Upper lobe of left lung (tissue), 6 donors: Measurements from ENCODE around the gene S100A8. TPM values are rescaled to one million over a fixed set of nuclear protein-coding genes. Genes with fewer than 3 reads are reported as not detected.

Source experiments
- ATAC-seq, 2 donors: fragments of 200-7000 bp; cut with Tn5 transposase; one replicate each; pipeline ENCODE4 v1.9.1; 2022; ENCODE audit warnings: mild to moderate bottlenecking in 2 of 2, moderate library complexity in 2 of 2; ENCODE audit not compliant: low FRiP score in 2 of 2
- DNase-seq, 2 donors: peaks; one replicate each; pipeline ENCODE4 v3.0.0-alpha.2; 2019 to 2020
- H3K27ac ChIP-seq, 4 donors: fragments of 200-600 bp; sonication (generic); one replicate each; pipeline ENCODE4 v1.5.1; 2016 to 2019
- H3K27me3 ChIP-seq, 4 donors: fragments of 200-600 bp; sonication (generic); one replicate each; pipeline ENCODE4 v1.5.1; 2017 to 2019
- H3K36me3 ChIP-seq, 4 donors: fragments of 200-600 bp; sonication (generic); one replicate each; pipeline ENCODE4 v1.5.1; 2016 to 2019
- H3K4me1 ChIP-seq, 4 donors: fragments of 200-600 bp; sonication (generic); one replicate each; pipeline ENCODE4 v1.5.1; 2018 to 2019
- H3K4me3 ChIP-seq, 4 donors: fragments of 200-600 bp; sonication (generic); one replicate each; pipeline ENCODE4 v1.5.1; 2017 to 2019; ENCODE audit warnings: mild to moderate bottlenecking in 2 of 4, moderate library complexity in 1 of 4
- H3K9me3 ChIP-seq, 4 donors: fragments of 200-600 bp; sonication (generic); one replicate each; pipeline ENCODE4 v1.5.1; 2018 to 2019
- CTCF ChIP-seq, 6 experiments: fragments of 450-650 bp in 4 of 6; fragments of 200-600 bp in 2 of 6; sonication (generic) in 2 of 6; IDR thresholded peaks; one replicate each; pipeline ENCODE4 v1.5.1; 2016 to 2019; ENCODE audit warnings: antibody characterized with exemption in 6 of 6
- EP300 ChIP-seq, 4 donors: sonication (generic); formaldehyde crosslinking; IDR thresholded peaks; one replicate each; pipeline ENCODE4 v1.5.1; 2017; ENCODE audit warnings: antibody characterized with exemption in 4 of 4, control low read depth in 2 of 4
- POLR2A ChIP-seq, 4 donors: fragments of 450-650 bp; IDR thresholded peaks; one replicate each; pipeline ENCODE4 v1.5.1; 2016 to 2017; ENCODE audit warnings: antibody characterized with exemption in 4 of 4, mild to moderate bottlenecking in 2 of 4
- POLR2AphosphoS5 ChIP-seq, 2 donors: sonication (generic); formaldehyde crosslinking; IDR thresholded peaks; one replicate each; pipeline ENCODE4 v1.5.1; 2017; ENCODE audit warnings: antibody characterized with exemption in 2 of 2
- WGBS, 2 donors: methylation state at CpG; one replicate each; pipeline ENCODE4 v1.1.5; 2017 to 2018; 5-methylcytosine and 5-hydroxymethylcytosine counted together
- total RNA-seq, 6 donors: library from RNA; depleted of rRNA in 4 of 6; stranded (reverse); fragments of >200 nt in 4 of 6; gene quantifications; one replicate each; pipeline versions ENCODE4 v1.1.0 to v1.2.1, GENCODE V29; 2016 to 2021
- donor health status: DM: no; HTN: no; CAD: no; lungs with moderate emphysema.
- donor health status: DM: no; HTN: yes; CAD: no; lungs with severe emphysema.

The S100A8 gene
- total RNA-seq, 6 donors from 2014 or later: 49.2 to 842 (median 194) TPM

- Histone ChIP-seq H3K36me3 (no peaks in the 10 kb centered on the region), H3K4me3 (no peak overlapping the region), H3K27ac (peak overlapping the region in 2 of 4 donors; percentile 6 to 70), H3K27me3 (no peaks in the 10 kb centered on the region), H3K9me3 (no peaks in the 10 kb centered on the region), H3K4me1 (peaks cover 0 to 5% (median 0%) of the 10 kb centered on the region in 4 donors)
- no peak for DNase-seq
- WGBS, 2 donors: 46 to 59% methylated on average over 3 of the region's 3 CpGs
- no peak for ATAC-seq
- TF ChIP-seq EP300 (IDR thresholded peaks at IDR 0.05): no peak
- no peak for TF ChIP-seq POLR2AphosphoS5 (IDR thresholded peaks at IDR 0.05)
- TF ChIP-seq CTCF (IDR thresholded peaks at IDR 0.05): no peak
- no peak for TF ChIP-seq POLR2A (IDR thresholded peaks at IDR 0.05)
Observed at GRCh38 chr1:153392258-153392657, 1.4 kb upstream of the S100A8 start.

GRCh38 chr1:153389973-153390879, 647 bp downstream of the S100A8 start:
- DNase-seq (no peak), ATAC-seq (no peak)
- no peaks in the 10 kb centered on the region for H3K27me3 ChIP-seq
- peak overlapping the region in 3 of 4 donors; percentile 20 to 40 (median 23) for H3K4me3 ChIP-seq
- H3K4me1 ChIP-seq: peaks cover 0 to 5% (median 0%) of the 10 kb centered on the region in 4 donors
- no peaks in the 10 kb centered on the region for H3K36me3 ChIP-seq
- H3K9me3 ChIP-seq: no peaks in the 10 kb centered on the region
- TF ChIP-seq POLR2A (IDR thresholded peaks at IDR 0.05): no peak
- TF ChIP-seq POLR2AphosphoS5 (IDR thresholded peaks at IDR 0.05): no peak
- TF ChIP-seq EP300 (IDR thresholded peaks at IDR 0.05): no peak
- no peak for TF ChIP-seq CTCF (IDR thresholded peaks at IDR 0.05)
- 64 to 78% methylated on average over 16 to 17 of the region's 17 CpGs for WGBS, 2 donors
- peak overlapping the region; percentile 73 to 81 (median 80) for H3K27ac ChIP-seq

GRCh38 chr1:153389401-153389800, 1.5 kb downstream of the S100A8 start:
- Histone ChIP-seq H3K4me3 (peak overlapping the region in 2 of 4 donors; percentile 23 to 40), H3K27ac (peak overlapping the region; percentile 21 to 80 (median 76)), H3K27me3 (no peaks in the 10 kb centered on the region), H3K9me3 (no peaks in the 10 kb centered on the region), H3K36me3 (no peaks in the 10 kb centered on the region), H3K4me1 (peaks cover 0 to 5% (median 0%) of the 10 kb centered on the region in 4 donors)
- no peak for TF ChIP-seq CTCF (IDR thresholded peaks at IDR 0.05)
- TF ChIP-seq POLR2AphosphoS5 (IDR thresholded peaks at IDR 0.05): no peak
- TF ChIP-seq POLR2A (IDR thresholded peaks at IDR 0.05): no peak
- WGBS, 2 donors: 90 to 93% methylated on average over 1 of the region's 1 CpG
- no peak for ATAC-seq
- DNase-seq: no peak

- no peaks in the 10 kb centered on the region for H3K27me3 ChIP-seq
- H3K36me3 ChIP-seq: no peaks in the 10 kb centered on the region
- H3K27ac ChIP-seq: peak overlapping the region; percentile 49 to 79 (median 64)
- WGBS, 2 donors: 66 to 84% methylated on average over 4 of the region's 4 CpGs
- no peak for DNase-seq
- no peak for TF ChIP-seq EP300 (IDR thresholded peaks at IDR 0.05)
- TF ChIP-seq POLR2AphosphoS5 (IDR thresholded peaks at IDR 0.05): no peak
- no peak for TF ChIP-seq POLR2A (IDR thresholded peaks at IDR 0.05)
- no peak for TF ChIP-seq CTCF (IDR thresholded peaks at IDR 0.05)
- peaks cover 0 to 5% (median 0%) of the 10 kb centered on the region in 4 donors for H3K4me1 ChIP-seq
- peaks cover 0 to 1% (median 0%) of the 10 kb centered on the region in 4 donors for H3K9me3 ChIP-seq
- ATAC-seq: no peak
- no peak overlapping the region for H3K4me3 ChIP-seq
Observed at GRCh38 chr1:153387785-153388184, 3.1 kb downstream of the S100A8 start.
